ENCODE results near the gene OPHN1.
"Not testable (repeated sequence)": the region's sequence is repeated elsewhere in the genome, so short reads cannot be mapped to it uniquely, and the experiment has no call there.

The OPHN1 gene

GRCh38 chrX:68424719-68425118 is 8.6 kb downstream of the OPHN1 start:
- no peak for DNase-seq (ENCODE audit: low read depth in 3 of 3)

DNA sequence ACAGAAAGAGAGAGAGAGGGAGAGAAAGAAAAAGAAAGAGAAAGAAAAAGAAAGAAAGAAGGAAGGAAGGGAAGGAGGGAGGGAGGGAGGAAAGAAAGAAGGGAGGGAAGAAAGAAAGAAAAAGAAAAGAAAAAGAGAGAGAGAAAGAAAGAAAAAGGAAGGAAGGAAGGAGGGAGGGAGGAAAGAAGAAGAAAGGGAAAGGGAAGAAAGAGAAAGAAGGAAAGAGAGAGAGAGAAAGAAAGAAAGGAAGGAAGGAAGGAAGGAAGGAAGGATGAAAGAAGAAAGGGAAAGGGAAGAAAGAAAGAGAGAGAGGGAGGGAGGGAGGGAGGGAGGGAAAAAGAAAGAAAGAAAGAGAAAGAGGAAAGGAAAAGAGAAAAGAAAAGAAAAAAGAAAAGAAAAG is 10.8 kb downstream of the OPHN1 start:
- no peak for DNase-seq (ENCODE audit: low read depth in 3 of 3)

DNA sequence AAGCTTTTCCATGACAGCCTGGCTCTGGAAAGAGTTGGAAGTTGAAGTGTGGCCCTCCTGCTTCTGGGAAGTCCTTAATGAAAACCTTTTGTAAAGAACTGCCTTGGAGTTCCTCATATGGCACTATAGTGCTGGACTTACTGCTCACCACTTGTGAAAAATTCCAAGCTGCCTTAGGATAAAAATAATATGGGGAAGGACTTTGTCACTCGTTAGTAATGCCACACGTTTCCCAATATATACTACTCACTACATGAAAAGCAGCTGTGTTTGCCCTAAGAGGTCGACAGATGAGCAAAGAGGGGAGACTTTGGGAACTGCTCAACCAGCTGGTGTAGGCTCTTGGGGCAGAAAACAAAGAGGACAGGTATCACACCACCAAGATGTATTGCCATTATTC is 11.7 kb downstream of the OPHN1 start:
- DNase-seq (ENCODE audit: low read depth in 3 of 3), result no peak

DNA sequence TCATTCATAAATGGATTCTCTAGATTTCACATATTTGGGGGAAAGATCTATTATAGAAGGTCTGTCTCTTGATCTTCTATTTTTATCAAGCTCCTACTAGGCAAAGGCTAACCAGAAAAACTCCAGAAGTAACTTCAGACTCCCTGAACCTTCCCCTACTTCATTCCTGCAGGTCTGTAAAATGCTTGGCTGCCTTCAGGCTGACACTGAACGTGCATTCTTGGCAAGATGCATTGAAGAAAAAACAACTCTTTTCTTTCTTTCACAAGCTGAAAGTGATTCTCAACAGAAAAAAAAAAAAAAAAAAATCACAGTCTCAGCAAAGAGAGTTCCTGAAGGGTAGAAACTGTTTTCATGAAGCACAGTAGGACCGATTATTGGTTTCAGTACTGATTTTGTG is 12.7 kb downstream of the OPHN1 start:
- DNase-seq (ENCODE audit: low read depth in 3 of 3), result no peak

GRCh38 chrX:68419975-68420374 is 13.3 kb downstream of the OPHN1 start:
- DNase-seq (ENCODE audit: low read depth in 3 of 3), result no peak

DNA sequence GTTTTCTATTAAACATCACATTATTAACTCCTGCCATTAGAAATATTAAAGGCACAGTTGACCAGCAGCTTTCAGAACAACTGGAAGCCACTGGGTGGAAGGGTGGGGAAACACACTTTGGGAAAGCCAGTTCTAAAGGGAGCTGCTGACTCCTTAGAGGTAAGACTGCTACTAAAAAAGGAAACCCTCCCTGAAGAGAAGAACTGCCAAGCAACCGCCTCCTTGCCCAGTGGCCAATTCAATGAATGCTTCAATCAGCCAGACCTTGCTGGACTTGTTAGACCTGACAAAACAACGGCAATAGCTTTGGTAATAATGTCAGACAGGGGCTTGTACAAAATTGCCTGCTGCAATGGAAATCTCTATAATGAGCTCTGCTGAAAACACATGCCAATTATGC is 15.6 kb downstream of the OPHN1 start:
- DNase-seq (ENCODE audit: low read depth in 3 of 3), result no peak

- no peak for DNase-seq (ENCODE audit: low read depth in 3 of 3)
These were observed 16.7 kb downstream of the OPHN1 start for GRCh38 chrX:68416592-68416991.

GRCh38 chrX:68415316-68415715 is 18.0 kb downstream of the OPHN1 start:
- no peak for DNase-seq (ENCODE audit: low read depth in 3 of 3)

- DNase-seq (ENCODE audit: low read depth in 3 of 3), result no peak
These were observed 20.0 kb downstream of the OPHN1 start for GRCh38 chrX:68413254-68413653.

- DNase-seq (ENCODE audit: low read depth in 3 of 3), result no peak
These were observed 21.6 kb downstream of the OPHN1 start for GRCh38 chrX:68411729-68412128.

DNA sequence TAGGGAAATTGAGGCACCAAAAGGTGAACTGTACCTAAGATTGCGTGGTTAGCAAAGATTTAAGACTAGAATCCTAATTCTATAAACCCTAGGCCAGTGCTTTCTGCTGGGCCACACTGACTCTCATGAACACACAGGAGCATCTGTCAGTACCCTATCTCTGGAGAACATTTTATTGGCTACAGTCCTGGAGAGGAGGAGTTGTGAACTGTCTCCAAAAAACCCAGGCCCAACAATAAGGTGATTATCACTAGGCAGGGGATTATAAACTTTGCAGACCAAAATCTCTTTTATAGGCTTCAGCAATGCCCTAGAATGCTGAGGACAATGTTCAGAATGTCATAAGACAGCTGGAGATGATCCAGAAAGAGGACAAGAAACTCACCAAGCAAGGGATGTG is 24.1 kb downstream of the OPHN1 start:
- DNase-seq (ENCODE audit: low read depth in 3 of 3), result no peak

DNA sequence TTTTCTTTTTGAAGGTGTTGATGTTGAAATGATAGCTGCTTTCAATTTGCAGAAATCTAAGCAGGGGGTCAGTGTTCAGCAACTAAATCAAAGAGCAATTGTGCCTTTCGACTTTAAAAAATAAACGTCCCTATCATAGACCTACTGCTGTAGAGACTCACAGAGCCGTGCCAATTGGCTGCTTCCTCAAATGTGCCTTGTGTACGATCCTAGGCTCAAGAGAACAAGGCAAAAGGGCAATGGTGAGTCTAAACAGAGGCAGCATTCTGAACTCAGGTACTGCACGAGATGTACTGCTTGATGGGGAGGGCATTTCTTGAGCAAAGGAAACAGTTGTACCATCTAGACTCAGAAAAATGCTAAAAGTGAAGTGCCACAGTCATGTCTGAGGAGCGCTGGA is 29.8 kb downstream of the OPHN1 start:
- DNase-seq (ENCODE audit: low read depth in 3 of 3), result no peak

DNA sequence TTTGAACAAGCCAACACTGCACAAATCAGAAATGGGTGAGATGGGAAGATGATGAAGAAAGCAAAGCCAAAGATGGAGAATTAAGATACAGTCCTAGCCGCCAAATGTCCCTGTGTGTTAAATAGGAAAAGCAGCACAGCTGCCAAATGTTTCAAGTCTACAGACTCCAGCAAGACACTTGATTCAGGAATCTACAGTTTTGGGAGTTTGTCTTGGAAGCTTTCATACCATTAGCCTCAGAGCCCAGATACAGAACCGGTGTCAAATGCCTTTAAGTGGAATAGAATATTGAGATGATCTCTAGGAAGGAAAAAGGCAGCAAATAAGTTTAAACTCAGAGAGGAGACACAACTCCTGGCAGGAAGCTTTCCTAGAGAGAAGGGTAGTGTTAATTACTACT is 30.3 kb downstream of the OPHN1 start:
- no peak for DNase-seq (ENCODE audit: low read depth in 3 of 3)

- DNase-seq (ENCODE audit: low read depth in 3 of 3), result no peak
These were observed 31.2 kb downstream of the OPHN1 start for GRCh38 chrX:68402094-68402493.

- DNase-seq (ENCODE audit: low read depth in 3 of 3), result no peak
These were observed 35.0 kb downstream of the OPHN1 start for GRCh38 chrX:68398291-68398690.

DNA sequence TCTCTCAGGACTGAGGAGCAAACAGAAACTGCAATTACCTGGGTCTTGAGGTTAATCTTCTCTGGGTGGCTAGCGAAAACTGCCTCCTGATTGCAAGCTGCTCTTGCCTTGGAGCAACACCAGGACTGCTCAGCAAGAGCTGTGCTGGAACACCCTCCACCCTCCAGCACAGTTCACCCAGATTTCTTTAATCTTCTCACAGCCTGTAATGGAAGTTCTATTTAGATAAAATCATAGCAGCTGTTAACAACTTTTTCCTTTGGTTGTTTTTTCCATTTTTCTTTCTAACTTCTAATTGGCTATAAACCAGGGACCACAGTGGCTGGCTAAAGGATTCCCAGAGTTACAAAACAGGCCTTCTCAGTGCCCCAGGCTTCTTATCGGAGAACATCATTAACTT is 36.3 kb downstream of the OPHN1 start:
- no peak for DNase-seq (ENCODE audit: low read depth in 3 of 3)

GRCh38 chrX:68389419-68389960 is 43.8 kb downstream of the OPHN1 start:
- not testable (repeated sequence) for DNase-seq (ENCODE audit: low read depth in 3 of 3)

DNA sequence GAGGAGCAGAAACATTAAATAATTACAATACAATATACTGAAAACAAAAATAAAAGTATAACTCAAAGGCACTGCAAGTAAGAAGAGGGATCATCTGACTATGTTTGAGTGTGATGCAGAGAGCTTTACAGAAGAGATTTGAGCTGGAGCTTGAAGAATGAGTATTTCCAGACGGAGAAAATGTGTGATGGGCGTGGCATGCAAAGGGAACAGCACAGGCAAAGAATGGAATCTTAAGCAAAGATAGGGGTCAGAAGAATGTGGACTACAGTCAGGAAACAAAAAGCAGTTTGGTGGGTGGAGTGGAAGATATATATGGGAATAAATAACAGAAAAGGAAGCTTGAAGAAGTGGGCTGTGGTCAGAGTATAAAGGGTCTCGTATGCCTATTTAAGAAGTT is 45.5 kb downstream of the OPHN1 start:
- no peak for DNase-seq (ENCODE audit: low read depth in 3 of 3)

GRCh38 chrX:68383540-68383939 is 49.8 kb downstream of the OPHN1 start:
- DNase-seq (ENCODE audit: low read depth in 3 of 3), result no peak

- DNase-seq (ENCODE audit: low read depth in 3 of 3), result not testable (repeated sequence)
These were observed 55.7 kb downstream of the OPHN1 start for GRCh38 chrX:68377579-68377978.

DNA sequence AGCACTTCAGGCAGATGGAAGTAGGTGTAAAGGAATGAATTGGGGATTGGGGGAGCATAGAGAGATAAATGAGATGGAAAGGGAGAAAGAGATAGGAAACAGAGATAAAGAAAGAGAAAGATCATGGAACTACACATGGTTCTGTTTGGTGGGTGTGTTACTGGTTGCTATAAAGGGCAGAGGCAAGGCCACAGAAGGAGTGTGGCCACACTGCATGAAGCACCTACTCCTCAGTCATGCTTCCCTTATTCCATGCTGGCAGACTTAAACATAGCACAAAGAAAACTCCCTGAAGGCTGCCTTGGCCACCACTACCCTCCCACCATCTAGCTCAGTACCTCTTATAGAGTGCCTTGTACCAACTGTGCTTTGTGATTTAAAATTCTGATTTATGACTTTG is 56.9 kb downstream of the OPHN1 start:
- no peak for DNase-seq (ENCODE audit: low read depth in 3 of 3)

DNA sequence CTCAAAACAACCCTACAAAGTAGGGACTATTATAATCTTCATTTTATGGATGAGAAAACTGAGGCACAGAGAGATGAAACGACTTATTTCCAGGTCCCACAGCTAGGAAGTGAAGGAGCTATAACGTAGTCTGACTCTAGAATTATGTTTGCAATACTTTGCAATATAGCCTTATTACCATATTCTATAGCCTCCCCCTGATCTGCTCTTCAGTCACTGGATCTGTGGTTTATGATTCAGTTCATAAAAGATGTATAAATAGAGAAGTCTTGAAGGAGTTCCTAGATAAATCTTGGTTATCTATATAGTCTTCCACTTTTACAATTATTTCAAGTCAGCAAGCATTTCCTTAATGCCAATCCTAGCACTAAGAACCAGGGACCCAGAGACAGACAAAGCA is 57.5 kb downstream of the OPHN1 start:
- DNase-seq (ENCODE audit: low read depth in 3 of 3), result no peak

DNA sequence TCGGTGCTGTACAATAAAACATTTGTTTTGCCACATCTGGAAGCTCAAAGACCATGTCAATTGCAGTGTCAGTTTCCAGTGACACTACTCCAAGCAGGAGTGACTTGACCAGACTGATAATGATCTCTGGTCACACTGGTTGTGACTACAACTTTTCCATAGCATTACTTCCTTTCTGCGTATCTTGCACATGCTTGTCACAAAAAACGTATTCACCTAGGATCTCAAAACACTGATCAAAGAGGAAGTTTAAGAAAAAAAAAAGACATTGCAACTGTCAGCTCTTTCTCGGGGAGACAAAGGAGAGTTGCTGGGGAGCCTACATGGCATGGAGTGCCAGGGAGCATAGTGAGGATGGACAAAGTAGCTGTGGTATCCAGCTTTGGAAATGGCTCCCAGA is 60.6 kb downstream of the OPHN1 start:
- DNase-seq (ENCODE audit: low read depth in 3 of 3), result no peak

DNA sequence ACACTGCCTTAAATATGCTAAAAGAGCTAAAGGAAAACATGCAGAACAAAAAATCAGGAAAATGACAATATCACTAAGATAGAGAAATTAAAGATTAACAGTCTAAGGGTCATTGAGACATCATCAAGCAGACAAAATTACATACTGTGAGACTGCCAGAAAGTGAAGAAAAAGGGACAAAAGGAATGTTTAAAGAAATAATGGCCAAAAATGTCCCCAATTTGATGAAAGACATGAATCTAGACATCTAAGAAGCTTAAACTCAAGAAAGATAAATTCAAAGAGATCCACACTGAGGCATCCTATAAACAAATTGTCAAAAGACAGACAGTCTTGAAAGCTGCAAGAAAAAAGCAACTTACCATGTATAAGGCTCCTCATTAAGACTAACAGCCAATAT is 63.7 kb downstream of the OPHN1 start:
- no peak for DNase-seq (ENCODE audit: low read depth in 3 of 3)

DNA sequence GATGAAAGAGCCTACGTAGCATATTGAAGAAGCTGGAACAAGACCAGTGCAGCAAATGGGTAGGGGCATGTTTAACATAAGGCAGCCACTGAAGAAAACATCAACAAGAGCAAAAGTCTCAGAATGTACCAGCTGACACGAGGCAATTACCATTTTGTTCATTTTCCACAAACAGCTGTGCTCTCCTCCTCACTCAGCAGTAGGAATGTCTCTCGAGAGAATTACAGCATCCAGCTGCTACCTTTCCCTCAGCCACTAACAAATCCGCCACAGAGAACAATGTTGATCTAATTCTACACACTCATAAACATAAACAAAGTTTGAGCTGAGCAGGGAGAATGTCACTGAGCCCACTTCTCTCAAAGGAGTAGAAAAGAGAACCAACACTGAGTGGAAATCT is 68.0 kb downstream of the OPHN1 start:
- no peak for DNase-seq (ENCODE audit: low read depth in 3 of 3)

Data from stimulated activated CD4-positive, alpha-beta T cell treated with anti-CD3 and anti-CD28 coated beads, TNF-alpha, amount 100 ng/mL, for 24 hours (primary cell).